Measurements from ENCODE around the gene CDH24. TPM values are rescaled to one million over a fixed set of nuclear protein-coding genes. Genes with fewer than 3 reads are reported as not detected.
A peak's percentile ranks its signal among the peaks of the same experiment; 100 is the strongest.

CDH24 gene, protein sequence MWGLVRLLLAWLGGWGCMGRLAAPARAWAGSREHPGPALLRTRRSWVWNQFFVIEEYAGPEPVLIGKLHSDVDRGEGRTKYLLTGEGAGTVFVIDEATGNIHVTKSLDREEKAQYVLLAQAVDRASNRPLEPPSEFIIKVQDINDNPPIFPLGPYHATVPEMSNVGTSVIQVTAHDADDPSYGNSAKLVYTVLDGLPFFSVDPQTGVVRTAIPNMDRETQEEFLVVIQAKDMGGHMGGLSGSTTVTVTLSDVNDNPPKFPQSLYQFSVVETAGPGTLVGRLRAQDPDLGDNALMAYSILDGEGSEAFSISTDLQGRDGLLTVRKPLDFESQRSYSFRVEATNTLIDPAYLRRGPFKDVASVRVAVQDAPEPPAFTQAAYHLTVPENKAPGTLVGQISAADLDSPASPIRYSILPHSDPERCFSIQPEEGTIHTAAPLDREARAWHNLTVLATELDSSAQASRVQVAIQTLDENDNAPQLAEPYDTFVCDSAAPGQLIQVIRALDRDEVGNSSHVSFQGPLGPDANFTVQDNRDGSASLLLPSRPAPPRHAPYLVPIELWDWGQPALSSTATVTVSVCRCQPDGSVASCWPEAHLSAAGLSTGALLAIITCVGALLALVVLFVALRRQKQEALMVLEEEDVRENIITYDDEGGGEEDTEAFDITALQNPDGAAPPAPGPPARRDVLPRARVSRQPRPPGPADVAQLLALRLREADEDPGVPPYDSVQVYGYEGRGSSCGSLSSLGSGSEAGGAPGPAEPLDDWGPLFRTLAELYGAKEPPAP
- 7.8 TPM for total RNA-seq
- long read RNA-seq, partial matches to known transcripts: 3 of 7 reads
- long read RNA-seq, other reads (novel, unspliced or antisense): 1 of 7 reads

DNA sequence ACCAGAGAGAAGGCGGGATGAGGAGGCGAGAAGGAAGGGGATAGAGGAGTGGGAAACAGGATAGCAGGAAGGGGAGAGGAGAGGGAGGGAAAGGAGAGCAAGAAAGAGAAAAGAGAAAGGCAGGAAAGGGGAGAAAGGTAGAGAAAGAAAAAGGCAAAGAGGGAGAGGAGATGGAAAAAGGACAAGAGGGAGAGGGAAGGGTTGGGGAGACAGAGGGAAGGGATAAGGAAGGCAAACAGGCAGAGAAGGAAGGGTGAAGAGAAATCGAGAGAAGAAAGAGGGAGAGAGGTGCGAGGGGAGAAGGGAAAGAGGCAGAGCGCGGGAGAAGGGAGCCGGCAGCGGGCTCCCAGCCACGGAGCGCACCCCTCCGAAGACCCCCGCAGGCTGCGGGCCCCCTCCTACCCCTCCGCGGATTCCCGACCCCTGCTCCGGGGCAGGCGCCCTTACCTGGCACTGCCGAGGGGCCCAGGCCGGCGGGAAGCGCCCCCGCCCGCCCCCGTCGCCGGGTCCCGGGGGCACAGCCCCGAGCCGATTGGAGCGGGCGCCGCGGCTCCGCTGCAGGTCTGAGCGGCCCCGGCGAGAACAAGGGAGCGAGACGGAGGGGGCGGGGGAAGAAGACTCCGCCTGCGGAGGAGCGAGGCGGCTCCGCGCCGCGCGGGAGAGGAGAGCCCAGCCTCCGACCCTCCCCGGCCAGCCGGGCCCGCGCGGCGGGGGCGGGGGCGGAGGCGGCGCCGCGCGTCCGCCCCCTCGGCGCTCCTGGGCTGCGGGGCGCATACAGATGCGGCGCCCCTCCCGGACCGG is at the start of gene CDH24:
CDH24 (minus strand) TSS at position 565 of the 801 bp plus-strand sequence. CDS start 1,787 bp downstream, outside the sequence.
- H3K36me3 ChIP-seq: peaks cover 37% of the 10 kb centered on the region
- ATAC-seq (peak; percentile 72), DNase-seq (peak; percentile 85)
- peaks cover 12% of the 10 kb centered on the region for H3K4me1 ChIP-seq
- H3K27me3 ChIP-seq: no peaks in the 10 kb centered on the region
- peak within 1 kb of the TSS; percentile 51 for H3K27ac ChIP-seq
- TF ChIP-seq CTCF (IDR thresholded peaks at IDR 0.05): no peak
- intact Hi-C loops (cut with DNase I): loop anchor here (5.0 kb wide), 1 partner anchor 70 kb away; no protein-coding TSS in a partner anchor
- H3K9me3 ChIP-seq: no peaks in the 10 kb centered on the region
- H3K4me3 ChIP-seq: peak within 1 kb of the TSS; percentile 69

- no peak for TF ChIP-seq CTCF (IDR thresholded peaks at IDR 0.05)
- DNase-seq: no peak
- no peak overlapping the region for H3K4me3 ChIP-seq
- intact Hi-C loops (cut with DNase I): no loop called here
- ATAC-seq: no peak
- no peaks in the 10 kb centered on the region for H3K4me1 ChIP-seq
- no peaks in the 10 kb centered on the region for H3K27me3 ChIP-seq
- no peaks in the 10 kb centered on the region for H3K9me3 ChIP-seq
- peak overlapping the region; percentile 19 for H3K27ac ChIP-seq
- no peaks in the 10 kb centered on the region for H3K36me3 ChIP-seq
These were observed 49.4 kb upstream of the CDH24 start for GRCh38 chr14:23106747-23107045.

DNA sequence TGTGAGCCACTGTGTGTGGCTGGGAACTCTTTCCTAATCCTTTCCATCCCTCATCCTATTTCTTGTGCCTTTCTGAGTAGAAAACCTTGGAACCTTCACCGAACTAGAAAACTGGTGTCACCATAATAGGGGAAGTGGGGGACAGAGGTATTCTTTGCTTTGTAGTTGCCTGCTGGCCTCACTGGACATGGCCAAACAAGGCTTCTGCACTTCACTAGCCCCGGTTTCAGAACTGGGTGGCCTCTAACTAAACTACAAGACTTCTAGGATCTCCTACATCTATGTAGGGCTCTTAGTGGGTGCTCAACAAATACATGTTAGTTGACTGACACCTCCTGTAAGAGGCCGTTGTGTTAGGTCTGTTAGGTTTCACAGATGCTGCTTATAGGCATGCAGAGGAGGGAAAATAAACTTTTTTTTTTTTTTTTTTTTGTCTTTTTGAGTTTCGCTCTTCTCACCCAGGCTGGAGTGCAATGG is 48.1 kb upstream of the CDH24 start:
- ATAC-seq (no peak), DNase-seq (no peak)
- Histone ChIP-seq H3K4me1 (no peaks in the 10 kb centered on the region), H3K4me3 (no peak overlapping the region), H3K27ac (no peak overlapping the region), H3K9me3 (no peaks in the 10 kb centered on the region), H3K27me3 (no peaks in the 10 kb centered on the region), H3K36me3 (no peaks in the 10 kb centered on the region)
- intact Hi-C loops (cut with DNase I): no loop called here
- no peak for TF ChIP-seq CTCF (IDR thresholded peaks at IDR 0.05)

- no peaks in the 10 kb centered on the region for H3K36me3 ChIP-seq
- no peaks in the 10 kb centered on the region for H3K27me3 ChIP-seq
- no peak within 1 kb of the TSS for H3K27ac ChIP-seq
- DNase-seq (no peak), ATAC-seq (no peak)
- no peak for TF ChIP-seq CTCF (IDR thresholded peaks at IDR 0.05)
- no peaks in the 10 kb centered on the region for H3K9me3 ChIP-seq
- no peak within 1 kb of the TSS for H3K4me3 ChIP-seq
- intact Hi-C loops (cut with DNase I): no loop called here
- H3K4me1 ChIP-seq: peaks cover 5% of the 10 kb centered on the region
These were observed 47.4 kb upstream of the CDH24 start, which contains the start of gene CIROP for GRCh38 chr14:23104591-23105347. Gene CIROP (minus strand): TSS chr14:23104989. CDS start chr14:23104920, 69 bp downstream.

Data from upper lobe of right lung (tissue), 1 donor.